Activated naive CD4-positive, alpha-beta T cell treated with anti-CD3 and anti-CD28 coated beads for 36 hours (primary cell): Measurements from ENCODE around the gene PHLDB2. TPM values are rescaled to one million over a fixed set of nuclear protein-coding genes. Genes with fewer than 3 reads are reported as not detected.

Experiments used
- CTCF ChIA-PET: fragments of 350-600 bp; sonication (Branson Sonifier 250); formaldehyde crosslinking; loops from one replicate; lab custom pipeline; 2021; ENCODE audit warnings: antibody characterized with exemption; lab: Charles Lee
- DNase-seq: peaks from one replicate; pipeline ENCODE4 v3.0.0-alpha.2; 2020
- H3K27ac Mint-ChIP-seq: one replicate; pipeline ENCODE4 v1.8.0; 2021; ENCODE audit warnings: mild to moderate bottlenecking, mixed read lengths
- H3K27me3 Mint-ChIP-seq: one replicate; pipeline ENCODE4 v1.8.0; 2021; ENCODE audit warnings: low read depth, mixed read lengths
- H3K36me3 Mint-ChIP-seq: one replicate; pipeline ENCODE4 v1.8.0; 2021; ENCODE audit warnings: low read depth, mixed read lengths
- H3K4me1 Mint-ChIP-seq: one replicate; pipeline ENCODE4 v1.8.0; 2021; ENCODE audit warnings: low read depth, mixed read lengths
- H3K4me3 Mint-ChIP-seq: one replicate; pipeline ENCODE4 v1.8.0; 2021; ENCODE audit warnings: mild to moderate bottlenecking, moderate library complexity, mixed read lengths
- H3K9me3 Mint-ChIP-seq: one replicate; pipeline ENCODE4 v1.8.0; 2021; ENCODE audit warnings: mixed read lengths
- intact Hi-C: fragments of 100-400 bp; cut with micrococcal nuclease; formaldehyde crosslinking; loops from one replicate; pipeline ENCODE4 v1.15.1; 2023
- total RNA-seq, 2 experiments: library from RNA; stranded (reverse); gene quantifications; one replicate each; pipeline ENCODE4 v1.2.3, GENCODE V29; 2021

PHLDB2 gene
- total RNA-seq, 2 experiments from 2014 or later = 1.1 TPM

GRCh38 chr3:111954228-111954990 lies 95.3 kb downstream of the PHLDB2 start:
- H3K9me3 Mint-ChIP-seq = no peaks in the 10 kb centered on the region
- CTCF ChIA-PET = interaction anchor here (0.7 to 1.7 kb wide), 5 partner anchors 14 to 237 kb away, joined by 3 to 5 read pairs (median 3); no protein-coding TSS in a partner anchor
- H3K4me1 Mint-ChIP-seq = no peaks in the 10 kb centered on the region
- no peak for DNase-seq
- H3K36me3 Mint-ChIP-seq = no peaks in the 10 kb centered on the region
- H3K27me3 Mint-ChIP-seq = no peaks in the 10 kb centered on the region
- no peak overlapping the region for H3K27ac Mint-ChIP-seq
- no peak overlapping the region for H3K4me3 Mint-ChIP-seq
- intact Hi-C loops = no loop called here

DNA sequence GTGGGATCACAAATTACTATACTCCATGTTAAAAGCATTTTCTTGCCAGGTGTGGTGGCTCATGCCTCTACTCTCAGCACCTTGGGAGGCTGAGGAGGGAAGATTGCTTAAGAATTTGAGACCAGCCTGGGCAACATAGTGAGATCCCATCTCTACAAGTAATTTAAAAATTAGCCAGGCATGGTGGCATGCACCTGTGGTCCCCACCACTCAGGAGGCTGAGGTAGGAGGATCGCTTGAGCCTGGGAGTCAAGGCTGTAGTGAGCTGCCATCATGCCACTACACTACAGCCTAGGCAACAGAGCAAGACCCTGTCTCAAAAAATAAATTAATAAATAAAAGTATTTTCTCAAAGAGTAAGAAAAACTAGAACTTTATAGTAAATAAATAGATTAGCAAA lies 96.8 kb downstream of the PHLDB2 start:
- DNase-seq = no peak
- Mint-ChIP-seq H3K4me3 (no peak overlapping the region), H3K27me3 (no peaks in the 10 kb centered on the region), H3K4me1 (no peaks in the 10 kb centered on the region), H3K36me3 (no peaks in the 10 kb centered on the region), H3K9me3 (no peaks in the 10 kb centered on the region), H3K27ac (no peak overlapping the region)
- intact Hi-C loops = no loop called here
- CTCF ChIA-PET = interaction anchor here (0.8 kb wide), 1 partner anchor 238 kb away, joined by 3 read pairs; no protein-coding TSS in a partner anchor

DNA sequence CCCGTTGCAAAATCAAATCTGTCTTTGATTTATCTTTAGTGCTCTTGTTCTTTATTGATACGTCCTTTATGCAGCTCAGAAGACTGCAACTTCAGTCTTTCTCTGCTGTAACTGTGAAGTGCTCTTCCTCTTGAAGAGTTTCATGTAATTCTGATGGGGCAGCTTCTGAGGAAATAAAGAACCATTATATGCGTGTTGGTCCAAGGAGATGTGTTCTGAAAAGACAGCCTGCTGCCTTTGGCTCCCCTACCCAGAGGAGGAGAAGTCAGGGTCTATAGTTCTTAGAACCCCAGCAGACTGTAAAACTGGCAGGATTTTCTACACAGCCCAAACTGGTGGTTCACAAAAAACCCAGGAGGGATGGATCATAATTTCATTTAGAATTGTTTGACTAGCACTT lies 97.4 kb downstream of the PHLDB2 start:
- Mint-ChIP-seq H3K4me1 (no peaks in the 10 kb centered on the region), H3K27ac (no peak overlapping the region), H3K27me3 (no peaks in the 10 kb centered on the region), H3K4me3 (no peak overlapping the region), H3K9me3 (no peaks in the 10 kb centered on the region), H3K36me3 (no peaks in the 10 kb centered on the region)
- intact Hi-C loops = no loop called here
- no peak for DNase-seq
- CTCF ChIA-PET = interaction anchor here (0.8 to 1.7 kb wide), 4 partner anchors 87 to 287 kb away, joined by 3 to 4 read pairs (median 4); no protein-coding TSS in a partner anchor

DNA sequence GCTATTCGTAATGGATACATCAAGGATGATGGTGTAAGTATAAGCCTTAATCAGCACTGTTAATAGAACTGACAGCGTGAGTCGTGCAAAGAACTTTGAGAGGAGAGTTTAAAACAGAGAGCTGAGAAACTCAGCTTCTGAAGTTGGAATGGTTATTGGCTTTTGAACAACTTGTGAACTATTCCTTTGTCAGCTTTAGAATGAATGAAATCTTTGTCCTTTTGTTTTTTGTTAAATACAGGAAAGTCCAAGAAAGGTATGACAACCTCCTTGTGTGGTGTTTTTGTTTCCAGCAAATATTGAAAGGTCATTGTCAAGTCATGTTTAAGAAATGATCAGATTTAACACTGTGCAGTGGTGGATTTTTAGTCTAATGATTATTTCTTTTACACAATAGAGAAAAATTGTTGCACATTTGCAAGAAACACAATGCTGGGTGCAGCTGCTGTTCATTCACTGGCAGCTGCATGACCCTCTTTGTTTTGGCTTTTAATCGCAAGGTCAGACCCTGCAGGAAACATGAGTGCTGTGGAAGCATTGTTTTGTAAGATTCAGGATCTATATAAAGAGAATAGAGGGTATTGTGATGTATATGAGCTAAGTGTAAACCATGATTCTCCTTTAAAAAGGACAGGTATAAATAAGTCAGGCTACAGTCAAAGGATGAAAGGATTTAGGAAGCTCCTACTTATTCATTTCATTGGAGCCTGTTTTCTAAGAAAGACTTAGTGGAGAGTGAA lies 98.1 kb downstream of the PHLDB2 start:
- H3K36me3 Mint-ChIP-seq = no peaks in the 10 kb centered on the region
- no peak overlapping the region for H3K27ac Mint-ChIP-seq
- H3K9me3 Mint-ChIP-seq = no peaks in the 10 kb centered on the region
- no peaks in the 10 kb centered on the region for H3K27me3 Mint-ChIP-seq
- H3K4me3 Mint-ChIP-seq = no peak overlapping the region
- H3K4me1 Mint-ChIP-seq = no peaks in the 10 kb centered on the region
- no peak for DNase-seq
- CTCF ChIA-PET = interaction anchor here (0.6 to 1.7 kb wide), 5 partner anchors 14 to 288 kb away, joined by 3 to 4 read pairs (median 3); no protein-coding TSS in a partner anchor
- intact Hi-C loops = no loop called here

GRCh38 chr3:111961461-111962164 lies 102.5 kb downstream of the PHLDB2 start:
- no peaks in the 10 kb centered on the region for H3K27me3 Mint-ChIP-seq
- no peaks in the 10 kb centered on the region for H3K9me3 Mint-ChIP-seq
- no peak overlapping the region for H3K4me3 Mint-ChIP-seq
- H3K4me1 Mint-ChIP-seq = peaks cover 19% of the 10 kb centered on the region
- H3K36me3 Mint-ChIP-seq = no peaks in the 10 kb centered on the region
- intact Hi-C loops = loop anchor here (10.0 kb wide), 1 partner anchor 647 kb away; no protein-coding TSS in a partner anchor
- DNase-seq = no peak
- no peak overlapping the region for H3K27ac Mint-ChIP-seq
- CTCF ChIA-PET = interaction anchor here (2.9 to 3.0 kb wide), 2 partner anchors 52 to 243 kb away, joined by 9 read pairs; no protein-coding TSS in a partner anchor

- intact Hi-C loops = loop anchor here (1.0 to 10.0 kb wide), 2 partner anchors 202 to 649 kb away; no protein-coding TSS in a partner anchor
- H3K4me1 Mint-ChIP-seq = peaks cover 25% of the 10 kb centered on the region
Measured at GRCh38 chr3:111963424-111963823, 104.4 kb downstream of the PHLDB2 start.

GRCh38 chr3:111965484-111965883 lies 106.4 kb downstream of the PHLDB2 start:
- H3K4me1 Mint-ChIP-seq = peaks cover 25% of the 10 kb centered on the region
- H3K4me3 Mint-ChIP-seq = no peak overlapping the region

More at GRCh38 chr3:111963424-111963823, 104.4 kb downstream of the PHLDB2 start:
- CTCF ChIA-PET = no interaction called here
- no peak overlapping the region for H3K27ac Mint-ChIP-seq
- no peak for DNase-seq
- H3K9me3 Mint-ChIP-seq = no peaks in the 10 kb centered on the region
- H3K36me3 Mint-ChIP-seq = no peaks in the 10 kb centered on the region
- no peak overlapping the region for H3K4me3 Mint-ChIP-seq
- no peaks in the 10 kb centered on the region for H3K27me3 Mint-ChIP-seq

DNA sequence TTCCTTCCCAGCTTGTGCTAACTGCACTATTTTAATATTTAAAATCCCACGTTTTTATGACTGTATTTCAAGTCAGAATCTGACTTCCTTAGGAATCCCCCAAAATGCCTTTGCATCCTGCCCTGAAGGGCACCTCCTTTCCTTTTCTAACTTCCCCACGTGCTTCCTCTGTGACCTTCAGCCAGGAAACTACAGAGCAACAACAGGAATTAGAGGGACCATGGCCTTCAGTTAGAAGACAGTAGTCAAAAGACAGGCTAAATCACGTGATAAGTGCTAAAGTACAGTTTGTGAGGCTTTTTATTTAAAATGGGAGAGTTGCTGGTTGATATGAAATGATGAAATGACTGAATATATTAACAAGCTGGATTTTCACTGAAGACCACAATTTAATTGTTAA lies 108.0 kb downstream of the PHLDB2 start:
- Mint-ChIP-seq H3K9me3 (no peaks in the 10 kb centered on the region), H3K27ac (no peak overlapping the region), H3K4me3 (no peak overlapping the region), H3K27me3 (no peaks in the 10 kb centered on the region), H3K36me3 (no peaks in the 10 kb centered on the region), H3K4me1 (peaks cover 25% of the 10 kb centered on the region)
- no peak for DNase-seq
- intact Hi-C loops = loop anchor here (1.0 to 10.0 kb wide), 8 partner anchors 46 to 652 kb away; no protein-coding TSS in a partner anchor
- CTCF ChIA-PET = interaction anchor here (0.6 to 8.2 kb wide), 18 partner anchors 9 to 969 kb away, joined by 3 to 159 read pairs (median 5); partner anchors contain the start of gene ABHD10

More at GRCh38 chr3:111965484-111965883, 106.4 kb downstream of the PHLDB2 start:
- H3K27ac Mint-ChIP-seq = no peak overlapping the region
- H3K9me3 Mint-ChIP-seq = no peaks in the 10 kb centered on the region
- CTCF ChIA-PET = interaction anchor here (0.7 to 8.2 kb wide), 5 partner anchors 48 to 247 kb away, joined by 3 to 159 read pairs (median 5); no protein-coding TSS in a partner anchor
- H3K27me3 Mint-ChIP-seq = no peaks in the 10 kb centered on the region
- H3K36me3 Mint-ChIP-seq = no peaks in the 10 kb centered on the region
- intact Hi-C loops = loop anchor here (10.0 kb wide), 1 partner anchor 651 kb away; no protein-coding TSS in a partner anchor
- no peak for DNase-seq

- Mint-ChIP-seq H3K36me3 (no peaks in the 10 kb centered on the region), H3K9me3 (no peaks in the 10 kb centered on the region), H3K4me3 (no peak overlapping the region), H3K27me3 (no peaks in the 10 kb centered on the region), H3K27ac (no peak overlapping the region), H3K4me1 (peaks cover 25% of the 10 kb centered on the region)
- peak; percentile 93 for DNase-seq
- intact Hi-C loops = loop anchor here (1.0 to 10.0 kb wide), 8 partner anchors 46 to 653 kb away; no protein-coding TSS in a partner anchor
- CTCF ChIA-PET = interaction anchor here (0.6 to 8.2 kb wide), 29 partner anchors 10 to 390 kb away, joined by 3 to 159 read pairs (median 4); partner anchors contain the start of gene ABHD10
Measured at GRCh38 chr3:111967651-111968274, 108.7 kb downstream of the PHLDB2 start.

DNA sequence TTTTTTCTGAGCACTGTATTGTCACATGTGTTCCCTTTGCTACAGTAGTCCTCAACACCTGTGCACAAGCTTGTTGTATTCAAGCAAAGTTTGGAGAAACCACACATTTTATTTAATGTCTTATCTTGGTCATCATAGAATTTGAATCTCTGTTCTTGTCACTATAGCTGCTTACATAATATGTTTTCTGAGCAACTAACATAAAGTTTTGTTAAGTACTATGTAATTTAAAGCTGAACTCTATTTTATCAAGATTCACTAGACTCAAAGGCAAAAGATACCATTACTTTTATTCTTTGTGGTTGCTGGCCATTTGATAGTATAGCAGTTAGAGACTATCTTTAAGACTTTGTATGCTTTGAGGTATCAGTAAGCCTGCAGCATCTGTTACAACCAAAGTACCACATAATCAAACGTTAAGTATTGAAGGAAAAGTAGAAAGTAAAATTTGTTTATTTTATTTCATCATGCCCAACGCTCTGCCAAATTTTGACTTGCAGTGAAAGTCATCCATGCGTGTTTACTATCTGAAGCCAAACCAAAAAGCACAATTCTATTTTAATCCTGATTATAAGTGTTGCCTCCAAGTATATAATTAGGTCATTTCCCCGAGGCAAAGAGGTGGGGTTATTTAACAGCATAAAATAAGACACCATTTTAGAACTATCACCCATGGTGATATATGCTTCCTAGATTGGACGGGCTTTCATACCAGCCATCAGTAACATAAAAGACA lies 109.4 kb downstream of the PHLDB2 start:
- Mint-ChIP-seq H3K36me3 (no peaks in the 10 kb centered on the region), H3K27ac (no peak overlapping the region), H3K4me1 (peaks cover 22% of the 10 kb centered on the region), H3K9me3 (no peaks in the 10 kb centered on the region), H3K4me3 (no peak overlapping the region), H3K27me3 (peaks cover 2% of the 10 kb centered on the region)
- no peak for DNase-seq
- CTCF ChIA-PET = interaction anchor here (0.6 to 8.2 kb wide), 30 partner anchors 9 to 390 kb away, joined by 3 to 159 read pairs (median 4); partner anchors contain the start of gene ABHD10
- intact Hi-C loops = loop anchor here (10.0 kb wide), 1 partner anchor 654 kb away; no protein-coding TSS in a partner anchor
